GM11168 (cell line): ENCODE results near the gene MYL3.
"Not testable (repeated sequence)": the region's sequence is repeated elsewhere in the genome, so short reads cannot be mapped to it uniquely, and the experiment has no call there.

ENCODE experiments used
- in situ Hi-C: fragments of 300-500 bp; cut with MboI; formaldehyde crosslinking; loops from one replicate; pipeline ENCODE4 v1.12.0; 2022; ENCODE audit warnings: low sequenced_read_pairs; ENCODE audit not compliant: unreplicated experiment

MYL3 gene

GRCh38 chr3:46863261-46863782 is at the start of gene MYL3:
TSS of gene MYL3 (minus strand) at chr3:46863444. CDS start at chr3:46863390, 54 bp downstream.
- in situ Hi-C loops = no loop called here

GRCh38 chr3:46912986-46913385 is 49.7 kb upstream of the MYL3 start:
- in situ Hi-C loops = no loop called here

DNA sequence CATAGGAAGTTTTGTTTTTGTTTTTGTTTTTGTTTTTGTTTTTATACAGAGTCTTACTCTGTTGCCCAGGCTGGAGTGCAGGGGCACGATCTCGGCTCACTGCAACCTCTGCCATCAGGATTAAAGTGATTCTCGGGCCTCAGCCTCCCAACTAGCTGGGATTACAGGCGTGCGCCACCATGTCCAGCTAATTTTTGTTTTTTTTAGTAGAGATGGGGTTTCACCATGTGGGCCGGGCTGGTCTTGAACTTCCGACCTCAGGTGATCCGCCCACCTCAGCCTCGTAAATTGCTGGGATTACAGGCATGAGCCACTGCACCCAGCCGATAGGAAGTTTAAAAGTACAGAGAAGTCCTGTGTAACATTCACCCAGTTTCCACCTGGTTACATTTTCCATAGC is 47.7 kb upstream of the MYL3 start:
- in situ Hi-C loops = not testable (repeated sequence)

GRCh38 chr3:46910166-46910760 is 47.0 kb upstream of the MYL3 start:
- in situ Hi-C loops = no loop called here

DNA sequence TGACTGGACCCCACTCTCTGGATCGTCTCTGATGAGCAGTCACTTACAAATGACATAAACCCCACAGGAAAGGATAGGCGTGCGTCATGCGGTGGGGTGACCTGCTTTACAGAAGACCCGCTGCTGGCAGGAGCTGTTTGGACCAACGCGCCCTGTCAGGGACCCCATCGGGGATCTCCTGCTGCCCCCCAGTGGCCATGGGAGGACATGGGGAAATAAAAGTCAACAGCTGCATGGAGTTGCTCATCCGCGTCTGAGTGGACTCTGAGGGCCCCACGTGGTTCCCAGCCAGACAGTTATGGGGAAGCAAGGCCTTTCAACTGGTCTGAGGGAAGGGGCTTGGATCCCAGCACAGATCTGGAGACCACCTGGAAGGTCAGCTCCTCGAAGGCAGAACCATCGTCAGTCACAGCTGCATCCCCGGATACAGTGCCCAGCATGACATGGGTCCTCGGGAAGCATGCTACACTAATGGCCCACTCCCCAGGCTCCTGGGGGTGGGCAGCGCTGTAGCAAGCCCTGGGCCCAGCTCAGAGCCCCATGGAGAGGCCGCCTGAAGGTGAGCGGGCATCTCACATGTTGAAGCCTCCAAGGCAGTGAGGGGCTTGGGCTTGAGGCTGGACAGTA is 46.4 kb upstream of the MYL3 start:
- in situ Hi-C loops = no loop called here

DNA sequence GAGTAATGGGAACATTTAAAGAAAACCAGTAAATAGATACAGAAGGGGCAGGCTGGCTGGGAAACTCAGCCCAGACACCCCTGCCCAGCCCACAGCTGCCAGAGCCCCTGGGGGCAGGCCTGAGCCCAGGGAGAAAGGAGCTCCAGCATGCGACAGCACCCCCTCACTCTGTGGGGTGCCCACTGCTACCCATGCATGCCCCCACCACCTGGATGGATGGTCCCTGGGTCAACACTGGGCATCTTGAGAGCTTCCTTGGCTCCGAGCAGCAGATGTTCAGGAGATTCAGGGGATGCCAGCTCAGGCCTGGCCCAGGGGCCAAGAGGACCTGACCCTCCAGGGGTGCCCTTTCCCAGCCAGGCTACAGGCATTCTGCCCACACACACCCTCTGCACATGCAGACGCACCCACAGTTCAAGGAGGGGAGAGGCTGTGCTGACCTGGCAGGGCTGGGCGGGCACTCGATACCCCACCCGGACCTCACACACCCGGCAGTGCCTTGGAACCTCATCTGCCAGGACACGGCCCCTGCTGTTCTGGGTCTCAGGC is 45.8 kb upstream of the MYL3 start:
- in situ Hi-C loops = no loop called here

- in situ Hi-C loops = no loop called here
Measured at GRCh38 chr3:46908294-46908985, 45.2 kb upstream of the MYL3 start.

DNA sequence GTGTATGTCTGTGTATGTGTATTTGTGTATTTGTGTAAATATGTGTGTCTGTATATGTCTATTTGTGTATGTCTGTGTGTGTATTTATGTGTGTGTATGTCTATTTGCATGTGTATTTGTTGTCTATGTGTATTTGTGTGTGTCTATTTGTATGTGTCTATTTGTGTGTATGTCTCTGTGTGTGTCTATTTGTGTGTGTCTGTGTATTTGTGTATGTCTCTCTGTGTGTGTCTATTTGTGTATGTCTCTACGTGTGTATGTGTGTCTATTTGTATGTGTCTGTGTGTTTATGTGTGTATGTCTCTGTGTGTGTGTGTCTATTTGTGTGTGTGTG is 44.7 kb upstream of the MYL3 start:
- in situ Hi-C loops = no loop called here

DNA sequence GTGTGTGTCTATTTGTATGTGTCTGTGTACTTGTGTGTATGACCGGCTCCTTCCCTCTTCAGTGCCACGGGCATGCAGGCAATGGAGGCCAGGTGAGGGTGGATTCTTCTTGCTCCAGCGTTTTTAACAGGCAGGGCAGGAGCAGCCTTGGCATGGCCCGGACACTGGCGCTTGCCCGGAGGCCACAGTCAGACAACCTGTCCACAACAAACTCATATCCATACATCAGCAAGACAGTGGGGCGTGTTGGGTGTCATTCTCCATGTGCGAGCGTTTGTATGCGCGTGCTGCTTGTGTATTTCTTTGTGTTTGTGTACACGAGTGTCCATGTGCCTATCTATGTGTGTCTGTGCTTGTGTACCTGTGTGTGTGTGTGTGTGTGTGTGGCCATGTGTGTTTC is 44.0 kb upstream of the MYL3 start:
- in situ Hi-C loops = no loop called here

- in situ Hi-C loops = no loop called here
Measured at GRCh38 chr3:46906471-46907058, 43.3 kb upstream of the MYL3 start.

- in situ Hi-C loops = no loop called here
Measured at GRCh38 chr3:46905661-46906451, 42.6 kb upstream of the MYL3 start.

- in situ Hi-C loops = no loop called here
Measured at GRCh38 chr3:46905213-46905560, 41.9 kb upstream of the MYL3 start.

DNA sequence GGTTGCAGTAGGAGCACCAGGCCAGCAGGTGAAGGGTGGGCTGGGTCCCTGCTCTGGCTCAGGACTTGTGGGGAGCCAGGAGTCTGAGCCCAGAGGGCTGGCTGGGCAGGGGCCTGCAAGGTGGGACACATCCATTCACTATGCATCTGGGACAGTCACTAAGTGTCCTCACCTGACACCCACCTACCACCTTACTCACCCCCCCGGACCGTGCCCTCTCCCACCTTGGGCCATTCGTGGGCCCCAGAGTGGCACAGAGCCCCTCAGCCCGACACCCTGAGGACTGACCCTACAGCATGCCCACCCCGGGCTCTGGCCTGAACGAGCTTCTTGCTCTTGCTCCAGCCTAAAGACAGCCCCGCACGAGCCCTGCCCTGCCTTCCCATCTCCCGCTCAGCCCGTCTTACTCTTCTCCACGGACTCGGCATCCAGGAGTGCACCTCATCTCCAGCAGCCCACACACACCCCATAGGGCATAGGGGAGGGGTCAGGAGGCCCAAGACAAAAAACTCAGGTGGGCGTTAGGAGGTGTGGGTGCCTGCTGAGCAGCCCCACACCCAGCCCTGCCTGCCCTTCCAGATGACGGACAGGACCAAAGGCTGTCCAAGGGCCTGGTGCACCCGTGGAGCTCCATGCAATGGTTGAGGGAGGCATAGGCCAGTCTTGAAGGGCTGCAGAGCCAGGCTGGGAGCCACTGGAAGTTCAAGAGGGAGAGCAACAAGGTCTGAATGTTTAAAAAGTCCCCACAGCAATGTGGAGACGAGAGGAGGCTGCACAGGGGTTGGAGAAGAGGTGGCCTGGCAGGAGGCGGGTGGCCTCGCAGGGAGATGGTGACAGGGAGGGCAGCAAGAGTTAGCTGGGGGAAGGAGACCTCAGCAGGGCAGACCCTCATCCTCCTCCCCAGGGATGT is 41.3 kb upstream of the MYL3 start:
- in situ Hi-C loops = no loop called here

GRCh38 chr3:46903341-46904302 is 40.4 kb upstream of the MYL3 start:
- in situ Hi-C loops = no loop called here

GRCh38 chr3:46902188-46902631 is 39.0 kb upstream of the MYL3 start:
- in situ Hi-C loops = no loop called here

DNA sequence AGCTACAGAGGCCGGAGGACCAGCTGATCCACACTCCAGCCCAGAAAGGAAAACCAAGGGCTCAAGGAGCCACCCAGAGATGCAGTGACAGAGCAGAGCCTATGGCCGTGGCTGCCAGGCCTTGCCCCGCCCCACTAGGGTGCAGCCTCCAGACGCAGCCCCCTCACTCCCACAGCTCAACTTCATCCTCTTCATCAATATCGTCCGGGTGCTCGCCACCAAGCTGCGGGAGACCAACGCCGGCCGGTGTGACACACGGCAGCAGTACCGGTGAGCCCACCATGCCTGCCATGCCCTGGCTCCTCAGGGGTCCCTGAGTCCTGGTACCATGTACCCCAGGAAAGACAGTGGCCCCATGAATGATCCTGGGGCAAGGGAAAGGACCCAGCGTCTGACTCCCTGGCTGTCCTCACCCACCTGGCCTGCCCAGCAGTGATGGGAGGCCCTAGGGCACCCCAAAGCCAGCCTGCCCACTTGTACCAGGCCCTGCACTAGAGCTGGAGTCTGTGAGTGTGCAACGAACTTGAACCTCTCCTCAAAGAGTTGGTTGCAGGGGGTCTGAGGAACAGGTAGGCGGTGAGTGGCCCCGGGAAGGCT is 38.4 kb upstream of the MYL3 start:
- in situ Hi-C loops = no loop called here

DNA sequence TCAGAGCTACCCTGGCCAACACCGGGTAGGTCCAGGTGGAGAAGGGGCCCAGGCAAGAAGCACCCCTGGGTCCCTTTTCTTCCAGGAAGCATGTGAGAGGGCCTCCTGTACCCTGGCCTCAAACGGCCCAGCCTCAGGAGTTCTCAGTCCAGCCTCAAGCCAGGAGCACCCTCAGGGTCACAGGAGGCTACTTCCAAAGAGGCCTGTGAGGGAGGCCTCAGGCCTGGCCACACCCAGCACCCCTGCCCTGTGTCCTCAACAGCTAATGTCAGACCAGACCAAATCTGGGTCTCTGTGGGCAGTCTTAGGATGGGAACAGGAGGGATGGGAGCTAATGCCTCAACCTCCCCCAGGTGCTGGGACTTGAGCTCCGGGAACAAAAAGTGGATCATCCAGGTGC is 37.8 kb upstream of the MYL3 start:
- in situ Hi-C loops = no loop called here

DNA sequence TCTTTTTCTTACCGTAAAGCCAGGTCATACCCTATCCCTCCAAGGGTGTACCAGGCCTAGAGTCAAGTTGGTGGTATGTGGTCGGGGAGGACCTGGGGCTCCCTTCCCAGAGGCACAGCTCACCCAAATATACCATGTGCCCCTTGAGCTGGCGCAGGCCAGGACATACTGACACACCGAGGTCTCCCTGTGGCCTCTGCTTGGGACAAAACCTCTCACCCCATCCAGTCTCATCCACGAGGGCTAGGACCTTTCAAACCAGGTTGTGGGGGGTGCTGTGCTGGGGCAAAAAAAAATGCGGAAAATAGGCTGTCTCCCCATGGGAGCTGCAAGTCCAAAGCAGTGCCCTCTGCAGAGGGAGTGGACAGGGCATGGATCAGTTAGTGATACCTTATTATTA is 37.1 kb upstream of the MYL3 start:
- in situ Hi-C loops = no loop called here
